ENCODE measurements around the gene FAM53A. TPM values are rescaled to one million over a fixed set of nuclear protein-coding genes. Genes with fewer than 3 reads are reported as not detected.
"Not testable (repeated sequence)": the region's sequence is repeated elsewhere in the genome, so short reads cannot be mapped to it uniquely, and the experiment has no call there.

Gene FAM53A
- total RNA-seq, 1 donor from 2014 or later = 0.95 TPM

DNA sequence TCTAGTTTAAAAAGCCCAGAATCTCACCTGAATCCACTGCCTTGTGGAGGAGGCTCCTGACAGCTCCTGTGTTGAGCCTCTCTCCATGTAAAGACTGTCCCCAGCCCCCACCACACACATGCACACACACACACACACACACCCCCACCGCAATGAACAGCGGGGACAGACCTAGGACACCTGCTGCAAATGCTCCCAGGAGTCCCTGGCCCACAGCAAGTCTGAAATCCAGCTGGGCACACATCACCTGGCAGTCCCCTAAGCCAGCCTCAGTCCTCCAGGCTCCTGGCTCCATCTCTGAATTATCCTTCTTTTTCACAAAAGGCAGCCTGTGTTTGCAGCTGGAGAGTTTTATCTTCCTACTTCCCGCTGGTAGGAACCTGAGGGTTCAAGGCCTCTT is 6.6 kb upstream of the FAM53A start:
- intact Hi-C loops (cut with micrococcal nuclease) = no loop called here

DNA sequence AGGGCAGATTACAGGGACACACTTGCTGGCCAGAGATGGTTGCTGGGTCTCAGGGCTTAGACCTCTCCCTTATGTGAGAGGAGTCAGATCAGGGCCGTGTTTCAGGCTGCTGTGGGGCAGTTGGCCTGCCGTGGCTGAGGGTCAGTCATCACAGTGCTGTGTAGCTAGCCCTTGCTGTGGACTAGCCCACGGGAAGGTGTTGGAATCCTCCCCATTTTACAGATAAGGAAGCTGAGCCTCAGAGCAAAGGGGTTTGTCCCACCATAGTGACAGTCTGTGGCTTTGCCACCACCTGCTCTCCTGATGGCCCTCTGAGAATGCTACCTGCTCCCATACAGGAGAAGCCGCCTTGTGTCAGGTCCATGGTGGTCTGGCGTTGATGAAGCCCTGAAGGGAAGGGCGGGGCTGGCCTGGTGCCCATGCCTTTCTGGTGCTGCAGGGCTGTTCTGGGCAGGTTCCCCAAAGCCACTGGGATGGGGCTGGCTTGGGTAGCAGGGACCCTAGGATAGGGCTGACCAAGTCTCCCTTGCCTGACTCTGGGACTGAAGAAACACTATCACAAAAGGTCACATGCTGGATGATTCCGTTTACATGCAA is 2.4 kb upstream of the FAM53A start:
- intact Hi-C loops (cut with micrococcal nuclease) = no loop called here

GRCh38 chr4:1685235-1686150 is 1.4 kb upstream of the FAM53A start:
- intact Hi-C loops (cut with micrococcal nuclease) = no loop called here

GRCh38 chr4:1684506-1685234 is 557 bp upstream of the FAM53A start:
- intact Hi-C loops (cut with micrococcal nuclease) = loop anchor here (1.0 kb wide), 3 partner anchors 28 to 105 kb away; partner anchors contain the start of genes SLBP, TACC3 and TMEM129

DNA sequence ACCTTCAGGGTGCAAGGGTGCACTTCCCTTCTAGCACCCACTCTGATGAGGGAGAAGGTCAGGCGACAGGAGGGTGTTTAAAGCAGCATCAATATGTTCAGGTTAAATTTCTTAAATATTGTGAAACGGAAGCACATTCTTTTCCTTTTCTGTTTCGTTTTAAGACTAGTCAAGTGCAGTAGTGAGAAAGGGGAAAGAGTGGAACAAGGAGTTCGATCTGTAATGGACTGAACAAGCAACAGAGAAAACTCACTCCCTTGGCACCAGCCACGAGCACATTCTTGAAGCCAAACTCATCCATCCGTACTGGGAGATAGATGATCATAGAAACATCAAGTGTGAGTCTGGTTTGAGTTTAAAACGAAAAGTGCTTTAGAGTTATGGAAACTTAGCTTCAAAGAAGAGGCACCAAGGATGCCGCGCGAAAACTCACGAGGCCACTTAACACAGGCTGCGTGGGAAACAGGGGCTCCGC is 815 bp downstream of the FAM53A start:
- intact Hi-C loops (cut with micrococcal nuclease) = no loop called here

DNA sequence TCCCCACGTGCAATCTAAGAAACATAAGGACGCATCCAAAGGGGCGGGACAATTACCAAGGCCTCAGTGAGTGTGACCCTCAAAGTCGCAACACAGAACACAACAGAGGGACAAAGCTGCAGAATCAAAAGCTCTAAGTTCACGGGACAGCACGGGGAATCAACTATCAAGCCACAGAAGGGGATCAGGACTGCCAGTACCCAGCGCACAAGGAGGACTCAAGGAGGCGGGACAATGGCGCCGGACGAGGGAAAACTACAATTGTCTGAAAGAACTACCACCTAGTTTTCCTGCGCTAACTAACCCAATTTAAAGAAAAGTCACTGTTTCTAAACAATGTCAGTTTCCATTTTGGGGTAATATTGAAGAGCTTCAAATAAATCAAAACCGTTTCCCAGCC is 1.3 kb downstream of the FAM53A start:
- intact Hi-C loops (cut with micrococcal nuclease) = no loop called here

DNA sequence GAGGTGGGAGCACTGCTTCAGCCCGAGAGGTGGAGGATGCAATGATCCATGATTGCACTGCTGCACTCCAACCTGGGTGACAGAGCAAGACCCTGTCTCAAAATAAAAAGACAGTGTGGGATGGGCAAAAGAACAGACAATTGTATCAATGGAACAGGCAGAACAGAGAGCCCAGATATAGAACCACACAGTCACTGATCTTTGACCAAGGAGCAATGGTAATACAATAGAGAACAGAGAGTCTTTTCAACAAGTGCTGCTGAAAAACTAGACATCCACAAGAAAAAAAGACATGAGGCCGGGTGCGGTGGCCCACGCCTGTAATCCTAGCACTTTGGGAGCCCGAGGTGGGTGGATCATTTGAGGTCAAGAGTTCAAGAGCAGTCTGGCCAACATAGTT is 5.9 kb downstream of the FAM53A start:
- intact Hi-C loops (cut with micrococcal nuclease) = no loop called here

- intact Hi-C loops (cut with micrococcal nuclease) = no loop called here
These were observed 7.2 kb downstream of the FAM53A start for GRCh38 chr4:1676605-1677525.

DNA sequence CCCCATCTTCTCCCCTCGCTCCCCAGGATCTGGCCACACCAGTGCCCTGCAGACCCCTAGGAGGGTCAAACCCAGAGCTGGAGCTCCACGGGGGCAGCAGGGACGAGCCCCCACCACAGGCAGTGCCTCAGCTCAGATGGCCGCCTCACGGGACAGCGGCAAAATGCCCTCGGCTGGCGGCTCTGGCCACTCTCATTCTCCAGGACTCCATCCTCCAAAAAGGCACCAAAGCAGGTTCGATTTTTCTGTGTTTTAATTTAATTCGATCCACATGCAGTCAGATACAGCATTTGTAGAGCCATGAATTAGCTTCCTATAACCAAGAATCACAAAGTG is 8.3 kb downstream of the FAM53A start:
- intact Hi-C loops (cut with micrococcal nuclease) = no loop called here

- intact Hi-C loops (cut with micrococcal nuclease) = no loop called here
These were observed 8.8 kb downstream of the FAM53A start for GRCh38 chr4:1675136-1675801.

DNA sequence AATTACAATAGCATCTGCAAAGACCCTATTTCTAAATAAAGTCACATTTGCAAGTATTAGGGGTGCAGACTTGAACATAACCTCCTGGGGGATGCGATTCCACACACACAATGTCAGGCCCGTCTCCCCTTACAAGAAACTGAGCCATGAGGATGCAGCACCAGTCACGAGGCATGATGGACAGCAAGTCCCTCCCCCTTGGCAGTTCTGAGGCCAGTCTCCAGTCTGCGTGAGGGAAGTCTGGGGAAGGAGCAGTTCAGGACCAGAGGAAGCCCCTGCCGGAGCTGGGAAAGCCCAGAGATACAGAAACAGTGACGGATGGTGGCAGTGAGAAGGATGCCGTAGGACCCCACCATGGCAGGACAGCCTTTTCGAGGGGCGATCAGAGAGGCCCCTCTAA is 9.4 kb downstream of the FAM53A start:
- intact Hi-C loops (cut with micrococcal nuclease) = no loop called here

DNA sequence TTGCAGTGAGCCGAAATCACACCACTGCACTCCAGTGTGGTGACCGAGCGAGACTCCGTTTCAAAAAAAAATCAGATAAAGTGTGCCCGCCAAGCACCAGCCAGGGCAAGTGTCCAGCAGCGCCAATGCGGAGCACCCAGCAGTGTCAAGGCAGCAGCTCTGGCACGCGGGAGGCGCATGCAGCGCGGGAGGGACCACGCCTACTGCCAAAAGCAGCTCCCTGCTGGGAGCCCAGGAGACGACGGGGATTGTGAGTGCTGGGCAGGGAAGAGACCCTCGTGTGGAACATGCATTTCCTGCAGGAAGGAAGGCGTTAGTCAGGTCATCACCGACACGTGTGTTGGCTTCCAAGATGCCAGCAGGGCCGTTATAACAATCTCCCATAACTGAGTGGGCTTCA is 10.4 kb downstream of the FAM53A start:
- intact Hi-C loops (cut with micrococcal nuclease) = no loop called here

DNA sequence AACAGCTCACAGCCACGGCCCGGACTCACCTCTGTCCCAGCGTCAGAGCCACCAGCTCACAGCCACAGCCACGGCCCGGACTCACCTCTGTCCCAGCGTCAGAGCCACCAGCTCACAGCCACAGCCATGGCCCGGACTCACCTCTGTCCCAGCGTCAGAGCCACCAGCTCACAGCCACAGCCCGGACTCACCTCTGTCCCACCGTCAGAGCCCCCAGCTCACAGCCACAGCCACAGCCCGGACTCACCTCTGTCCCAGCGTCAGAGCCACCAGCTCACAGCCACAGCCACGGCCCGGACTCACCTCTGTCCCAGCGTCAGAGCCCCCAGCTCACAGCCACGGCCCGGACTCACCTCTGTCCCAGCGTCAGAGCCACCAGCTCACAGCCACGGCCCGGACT is 13.1 kb downstream of the FAM53A start:
- intact Hi-C loops (cut with micrococcal nuclease) = not testable (repeated sequence)

- intact Hi-C loops (cut with micrococcal nuclease) = no loop called here
These were observed 13.8 kb downstream of the FAM53A start for GRCh38 chr4:1670279-1670678.

GRCh38 chr4:1669850-1670249 is 14.3 kb downstream of the FAM53A start:
- intact Hi-C loops (cut with micrococcal nuclease) = no loop called here

GRCh38 chr4:1669270-1669669 is 14.8 kb downstream of the FAM53A start:
- intact Hi-C loops (cut with micrococcal nuclease) = no loop called here

DNA sequence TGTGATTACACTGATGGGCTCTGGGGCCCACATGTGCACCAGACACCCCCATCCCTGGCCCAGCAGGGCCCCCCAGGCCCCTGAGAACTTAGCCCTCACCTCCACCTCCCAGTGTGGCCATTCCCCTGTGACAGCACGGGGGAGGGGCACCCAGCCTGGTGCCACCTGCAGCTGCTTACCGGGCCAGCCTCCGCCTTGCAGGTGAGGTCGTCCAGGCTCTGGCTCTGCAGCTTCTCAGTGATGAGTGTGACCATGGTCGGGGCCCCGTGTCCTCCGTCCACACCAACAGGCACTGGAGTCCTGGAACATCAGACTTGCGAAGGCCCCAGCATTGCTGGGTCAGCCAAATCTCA is 15.6 kb downstream of the FAM53A start:
- intact Hi-C loops (cut with micrococcal nuclease) = no loop called here

DNA sequence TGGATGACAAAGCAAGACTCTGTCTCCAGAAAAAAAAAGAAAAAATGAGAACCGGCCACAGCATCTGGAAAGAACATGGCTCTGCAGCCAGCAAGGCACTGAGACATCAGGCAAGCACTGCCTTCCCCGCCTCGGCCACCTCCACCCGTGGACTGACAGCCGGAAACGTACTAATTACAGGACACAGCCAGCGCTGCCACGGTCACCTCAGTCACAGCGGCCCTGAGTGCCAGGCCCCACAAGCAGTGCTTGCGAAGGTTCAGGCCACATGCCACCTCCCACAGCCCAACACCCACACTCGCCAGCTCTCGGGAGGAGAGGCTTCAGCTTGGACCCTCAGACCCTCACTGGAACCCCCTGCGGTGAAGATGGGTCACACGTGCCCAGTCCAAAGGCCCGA is 16.8 kb downstream of the FAM53A start:
- intact Hi-C loops (cut with micrococcal nuclease) = no loop called here

GRCh38 chr4:1666391-1666790 is 17.7 kb downstream of the FAM53A start:
- intact Hi-C loops (cut with micrococcal nuclease) = no loop called here

DNA sequence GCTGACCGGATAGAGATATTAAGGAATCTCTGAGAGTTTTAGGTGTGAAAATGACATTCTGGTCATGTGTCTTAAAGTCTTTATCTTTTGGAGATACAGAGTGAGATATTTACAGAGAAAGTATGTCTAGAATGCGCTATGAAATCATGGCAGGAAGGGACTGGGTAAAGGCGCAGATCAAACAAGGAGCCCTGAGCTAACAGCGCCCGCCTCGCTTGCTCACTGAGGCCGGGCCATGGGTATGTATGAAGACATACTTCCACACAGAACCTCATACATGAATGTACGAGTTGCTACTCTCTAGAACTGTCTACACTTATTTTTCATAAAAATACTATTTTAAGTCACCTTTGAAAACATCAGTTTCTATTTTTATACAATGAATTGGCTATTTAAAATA is 20.0 kb downstream of the FAM53A start:
- intact Hi-C loops (cut with micrococcal nuclease) = no loop called here

- intact Hi-C loops (cut with micrococcal nuclease) = no loop called here
These were observed 20.6 kb downstream of the FAM53A start for GRCh38 chr4:1663549-1663948.

Data from T-helper 2 cell treated with Interferon-gamma antibody and Interleukin-4, amounts not matched to agents 100 ng/mL and 5 ng/mL, for 36 hours (primary cell).